GM18870 (cell line): Measurements from ENCODE around the gene FNDC3B.

Source experiments
- ATAC-seq: cut with Tn5 transposase; IDR thresholded peaks from one replicate; pipeline ENCODE4 v1.9.1; 2021; ENCODE audit warnings: moderate library complexity; ENCODE audit not compliant: unreplicated experiment

The FNDC3B gene

DNA sequence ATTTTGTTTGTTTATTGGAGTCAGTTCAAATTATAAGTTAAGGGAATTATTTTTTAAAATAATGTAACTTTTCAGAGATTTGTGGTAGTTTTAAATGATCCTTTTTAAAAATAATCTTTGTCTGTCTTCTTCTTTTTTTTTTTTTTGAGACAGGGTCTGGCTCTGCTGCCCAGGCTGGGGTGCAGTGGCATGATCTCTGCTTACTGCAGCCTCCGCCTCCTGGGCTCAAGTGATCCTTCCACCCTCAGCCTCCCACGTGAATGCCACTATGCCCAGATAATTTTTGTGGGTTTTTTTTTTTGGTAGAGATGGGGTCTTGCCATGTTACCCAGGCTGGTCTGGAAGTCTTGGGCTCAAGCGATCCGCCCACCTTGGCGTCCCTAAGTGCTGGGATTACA, 12.6 kb downstream of the FNDC3B start:
- no peak for ATAC-seq

GRCh38 chr3:172052405-172052804, 13.0 kb downstream of the FNDC3B start:
- no peak for ATAC-seq

- ATAC-seq = no peak
Observed at GRCh38 chr3:172054115-172054764, 14.9 kb downstream of the FNDC3B start.

GRCh38 chr3:172056416-172056815, 17.0 kb downstream of the FNDC3B start:
- ATAC-seq = no peak

DNA sequence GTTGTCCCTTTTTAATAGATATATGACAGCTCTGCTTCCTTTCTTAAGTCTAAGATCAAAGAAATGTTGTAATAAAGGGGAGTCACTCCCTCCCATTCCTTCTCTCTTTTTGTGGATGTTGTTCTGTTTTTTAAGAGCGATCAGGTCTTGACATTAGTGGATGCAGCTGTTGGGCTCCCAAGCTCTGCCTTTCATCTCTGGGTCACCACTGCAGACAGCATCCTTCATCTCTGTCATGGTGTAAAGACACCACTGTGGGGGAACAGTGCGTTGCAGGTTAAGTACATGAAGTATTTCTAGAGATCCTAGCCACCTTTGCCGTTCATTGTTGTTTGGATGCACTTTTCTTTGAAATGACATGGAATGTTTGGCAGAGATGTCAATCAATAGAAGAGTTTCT, 17.7 kb downstream of the FNDC3B start:
- ATAC-seq = no peak

GRCh38 chr3:172057624-172058327, 18.4 kb downstream of the FNDC3B start:
- ATAC-seq = no peak

- ATAC-seq = no peak
Observed at GRCh38 chr3:172059532-172059931, 20.2 kb downstream of the FNDC3B start.

GRCh38 chr3:172060234-172060633, 20.9 kb downstream of the FNDC3B start:
- no peak for ATAC-seq

- peak; percentile 87 for ATAC-seq
Observed at GRCh38 chr3:172061724-172062184, 22.4 kb downstream of the FNDC3B start.

DNA sequence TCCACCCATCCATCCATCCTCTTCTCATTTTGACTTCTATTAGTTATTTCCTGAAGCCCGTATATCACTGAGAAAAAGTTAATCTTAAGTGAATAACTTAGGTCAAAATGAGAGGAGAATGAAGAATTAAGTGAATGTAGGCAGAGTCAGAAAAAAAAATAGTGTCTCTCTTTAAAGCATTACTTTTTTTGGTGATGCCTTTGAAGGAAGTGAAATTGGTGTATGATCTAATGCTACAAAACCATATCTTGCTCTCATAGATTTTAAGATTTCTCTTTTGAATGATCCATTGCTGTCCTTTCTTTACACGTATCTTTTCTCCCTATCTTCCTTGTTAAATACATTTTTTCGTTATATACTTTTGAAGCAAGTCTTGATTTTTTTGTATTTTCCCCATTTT, 23.4 kb downstream of the FNDC3B start:
- ATAC-seq = no peak

GRCh38 chr3:172063456-172064432, 24.4 kb downstream of the FNDC3B start:
- no peak for ATAC-seq

DNA sequence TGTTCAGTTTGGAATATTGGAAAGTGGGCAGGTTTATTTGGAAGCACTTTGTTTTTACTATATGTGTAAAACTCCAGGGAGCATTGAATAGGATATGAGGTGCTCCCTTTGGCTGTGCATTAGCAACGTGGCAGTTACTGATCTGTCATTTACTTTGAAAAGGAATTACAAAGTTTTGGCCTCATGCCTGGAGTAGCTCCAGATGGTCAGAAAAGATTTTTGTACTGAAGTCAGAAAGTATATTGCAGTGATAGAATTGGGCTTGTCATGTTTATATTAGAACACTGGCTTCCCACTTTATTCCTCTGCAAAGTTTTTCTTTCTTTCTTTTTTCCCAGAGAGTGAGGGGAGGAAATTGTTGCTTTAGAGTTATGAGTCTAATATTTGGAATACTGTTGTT, 26.1 kb downstream of the FNDC3B start:
- no peak for ATAC-seq

DNA sequence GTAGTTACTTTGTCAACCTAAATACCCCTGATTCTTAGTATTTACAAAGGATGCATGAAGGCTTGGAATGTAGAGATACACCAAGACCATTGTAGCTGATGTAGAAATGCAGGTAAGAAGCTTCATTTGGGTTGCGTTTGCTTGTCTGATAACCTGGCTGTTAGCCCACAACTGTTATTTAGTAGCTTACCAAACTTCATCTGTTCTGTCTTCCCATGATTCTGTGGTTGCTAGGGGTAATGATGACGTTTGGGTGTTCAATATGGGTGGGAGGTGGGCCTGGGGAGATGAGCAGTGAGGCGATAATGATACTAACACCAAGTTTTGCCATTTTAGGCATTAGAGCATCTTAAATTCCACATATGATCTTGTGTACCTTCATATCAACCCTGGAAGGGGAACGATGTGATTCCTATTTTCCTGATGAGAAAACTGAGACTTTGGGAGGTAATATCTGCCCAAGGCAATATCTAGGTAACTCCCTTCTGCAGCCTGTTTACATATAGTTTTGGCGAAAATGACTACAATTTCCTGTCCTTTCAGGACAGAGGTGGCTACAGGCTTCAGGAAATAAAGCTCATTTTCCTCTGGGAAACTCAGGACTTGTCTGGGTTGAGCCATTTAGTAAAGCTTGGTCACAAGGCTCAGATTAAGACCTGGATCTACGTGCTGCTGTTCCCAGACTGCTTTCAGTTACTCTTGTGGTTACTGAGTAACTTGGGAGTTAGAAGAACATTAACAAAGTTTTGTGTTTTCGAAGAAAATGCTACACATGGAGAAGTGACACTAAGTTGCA, 26.8 kb downstream of the FNDC3B start:
- peak; percentile 21 for ATAC-seq

GRCh38 chr3:172066880-172067796, 27.8 kb downstream of the FNDC3B start:
- no peak for ATAC-seq

DNA sequence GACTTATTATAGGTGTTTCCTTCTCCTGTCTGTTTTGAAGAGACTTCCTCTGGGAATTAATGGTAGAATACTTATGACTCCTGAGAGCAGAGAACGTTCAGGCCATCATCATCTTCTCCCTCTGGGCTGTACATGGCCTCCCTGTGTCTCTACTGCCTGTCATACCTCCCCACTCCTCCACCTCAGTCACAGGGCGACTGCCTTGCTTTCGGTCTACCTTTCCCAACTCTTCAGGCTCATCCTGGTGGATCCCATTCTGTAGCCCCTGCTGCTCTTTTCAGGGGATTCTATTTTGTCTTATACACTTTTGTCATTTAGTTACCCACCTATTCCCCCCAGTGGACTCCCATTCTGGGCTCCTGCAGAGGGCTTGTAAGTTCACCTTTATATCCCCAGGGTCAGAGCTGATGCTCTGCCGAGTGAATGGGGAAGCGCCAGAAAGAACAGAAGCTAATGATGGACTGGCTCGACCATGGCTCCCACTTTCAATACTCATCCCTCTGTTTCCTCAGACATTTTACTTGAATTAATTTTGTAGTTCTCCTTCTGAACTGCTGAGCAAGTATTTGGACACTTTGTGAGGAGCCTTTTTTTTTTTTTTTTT, 28.6 kb downstream of the FNDC3B start:
- no peak for ATAC-seq

DNA sequence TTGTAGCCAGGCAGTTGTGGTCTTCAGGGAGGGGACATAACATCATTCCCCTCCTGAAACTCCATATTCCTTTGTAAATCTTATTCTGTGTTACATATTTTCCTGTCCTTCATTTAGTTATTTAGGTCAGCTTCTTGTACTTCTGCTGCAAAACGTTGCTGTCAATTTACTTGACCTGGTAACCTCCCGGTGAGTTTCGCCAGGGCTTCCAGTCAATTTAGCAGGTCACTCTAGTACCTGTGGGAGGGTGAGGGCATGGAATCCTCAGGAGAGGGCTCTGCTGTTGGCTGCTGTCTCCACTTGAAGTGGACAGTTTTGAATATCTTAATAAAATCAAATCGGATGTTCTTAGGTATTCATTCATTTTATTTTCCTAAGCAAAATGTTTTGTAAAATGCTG, 29.6 kb downstream of the FNDC3B start:
- no peak for ATAC-seq

- no peak for ATAC-seq
Observed at GRCh38 chr3:172069478-172069877, 30.1 kb downstream of the FNDC3B start.

DNA sequence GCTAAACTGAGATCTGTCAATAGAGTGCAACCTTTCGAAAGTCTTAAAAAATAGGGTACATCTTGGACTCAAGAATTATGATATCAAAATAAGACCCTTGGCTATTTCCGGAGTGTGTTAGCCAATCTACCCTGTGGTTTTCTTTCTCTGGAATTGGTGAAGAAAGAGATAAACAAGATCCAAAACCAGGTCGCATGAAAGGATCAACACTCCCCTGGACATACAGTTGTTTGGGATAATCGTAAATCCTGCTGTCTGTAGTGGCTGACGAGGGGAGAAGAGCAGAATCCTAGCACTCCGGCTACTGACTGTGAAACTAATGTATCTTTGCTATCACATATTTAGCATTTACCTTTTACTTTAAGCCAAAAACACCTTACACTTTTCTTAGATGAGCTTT, 30.9 kb downstream of the FNDC3B start:
- ATAC-seq = no peak

DNA sequence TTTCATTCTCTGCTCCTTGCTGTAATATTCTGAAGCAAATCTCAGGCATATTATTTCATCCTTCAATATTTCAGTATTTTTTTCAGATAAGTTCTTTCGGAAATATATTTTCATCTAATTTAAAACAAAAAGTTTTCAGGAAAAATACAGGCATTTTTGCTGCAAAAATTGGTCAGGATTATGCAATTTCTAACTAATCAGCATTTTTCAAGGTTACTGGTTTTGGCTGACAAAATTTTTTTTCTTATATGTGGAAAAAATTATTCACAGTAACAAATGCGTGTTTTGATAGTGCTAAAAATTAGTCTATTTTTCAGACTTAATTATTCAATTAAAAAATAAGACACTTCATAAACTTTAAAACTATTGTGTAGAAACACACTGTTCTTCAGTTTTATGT, 31.4 kb downstream of the FNDC3B start:
- no peak for ATAC-seq
